ENCODE results near the gene PIP4K2C. TPM values are rescaled to one million over a fixed set of nuclear protein-coding genes. Genes with fewer than 3 reads are reported as not detected.

PIP4K2C gene
- total and polyA plus RNA-seq, 3 donors from 2014 or later: 47.6 to 78.0 (median 54.6) TPM

GRCh38 chr12:57583008-57583831 lies 7.8 kb upstream of the PIP4K2C start:
- no peaks in the 10 kb centered on the region for H3K27me3 ChIP-seq
- no peak overlapping the region for H3K4me3 ChIP-seq
- no peaks in the 10 kb centered on the region for H3K9me3 ChIP-seq
- TF ChIP-seq POLR2A (IDR thresholded peaks at IDR 0.05): no peak
- peak; percentile 88 to 94 (median 92) for TF ChIP-seq CTCF (IDR thresholded peaks at IDR 0.05)
- H3K4me1 ChIP-seq: no peaks in the 10 kb centered on the region
- H3K36me3 ChIP-seq (ENCODE audit: low read depth, missing control alignments): no peaks in the 10 kb centered on the region
- 59 to 62% methylated on average over 13 of the region's 13 CpGs for WGBS, 2 donors
- DNase-seq: peak; percentile 85
- no peak overlapping the region for H3K27ac ChIP-seq
- intact Hi-C loops (cut with DNase I; ENCODE audit: low total_unique reads): loop anchor here (5.0 kb wide), 1 partner anchor 39 kb away; no protein-coding TSS in a partner anchor

- no peak for TF ChIP-seq POLR2A (IDR thresholded peaks at IDR 0.05)
- no peak for TF ChIP-seq CTCF (IDR thresholded peaks at IDR 0.05)
- Histone ChIP-seq H3K27ac (no peak overlapping the region), H3K36me3 (ENCODE audit: low read depth, missing control alignments) (no peaks in the 10 kb centered on the region), H3K27me3 (no peaks in the 10 kb centered on the region), H3K4me1 (peaks cover 1% of the 10 kb centered on the region), H3K9me3 (no peaks in the 10 kb centered on the region), H3K4me3 (no peak overlapping the region)
- WGBS, 2 donors: 95 to 98% methylated on average over 2 of the region's 2 CpGs
- DNase-seq: no peak
- intact Hi-C loops (cut with DNase I; ENCODE audit: low total_unique reads): loop anchor here (5.0 kb wide), 1 partner anchor 38 kb away; no protein-coding TSS in a partner anchor
Measured at GRCh38 chr12:57584050-57584449, 6.9 kb upstream of the PIP4K2C start.

GRCh38 chr12:57584690-57585089 lies 6.3 kb upstream of the PIP4K2C start:
- no peak for DNase-seq
- intact Hi-C loops (cut with DNase I; ENCODE audit: low total_unique reads): loop anchor here (5.0 kb wide), 1 partner anchor 38 kb away; no protein-coding TSS in a partner anchor
- Histone ChIP-seq H3K36me3 (ENCODE audit: low read depth, missing control alignments) (no peaks in the 10 kb centered on the region), H3K27ac (no peak overlapping the region), H3K4me1 (peaks cover 6% of the 10 kb centered on the region), H3K4me3 (no peak overlapping the region), H3K27me3 (no peaks in the 10 kb centered on the region), H3K9me3 (no peaks in the 10 kb centered on the region)
- TF ChIP-seq POLR2A (IDR thresholded peaks at IDR 0.05): no peak
- no peak for TF ChIP-seq CTCF (IDR thresholded peaks at IDR 0.05)

- no peaks in the 10 kb centered on the region for H3K9me3 ChIP-seq
- no peaks in the 10 kb centered on the region for H3K27me3 ChIP-seq
- 82 to 92% methylated on average over 2 of the region's 2 CpGs for WGBS, 2 donors
- H3K4me1 ChIP-seq: peaks cover 6% of the 10 kb centered on the region
- no peak for DNase-seq
- no peak for TF ChIP-seq CTCF (IDR thresholded peaks at IDR 0.05)
- no peak for TF ChIP-seq POLR2A (IDR thresholded peaks at IDR 0.05)
- intact Hi-C loops (cut with DNase I; ENCODE audit: low total_unique reads): no loop called here
- H3K4me3 ChIP-seq: no peak overlapping the region
- H3K27ac ChIP-seq: no peak overlapping the region
- no peaks in the 10 kb centered on the region for H3K36me3 ChIP-seq (ENCODE audit: low read depth, missing control alignments)
Measured at GRCh38 chr12:57585156-57585555, 5.8 kb upstream of the PIP4K2C start.
